GM19239 (cell line): ENCODE measurements around the gene CFHR1.

ENCODE experiments used
- DNase-seq: peaks from one replicate; pipeline ENCODE4 v3.0.0; 2011; ENCODE audit warnings: low spot score; ENCODE audit not compliant: insufficient read length
- FAIRE-seq: peaks from 2 replicates; lab custom pipeline; 2011; peaks lifted over from hg19 to GRCh38; lab: Jason Lieb, UNC

The CFHR1 gene

DNA sequence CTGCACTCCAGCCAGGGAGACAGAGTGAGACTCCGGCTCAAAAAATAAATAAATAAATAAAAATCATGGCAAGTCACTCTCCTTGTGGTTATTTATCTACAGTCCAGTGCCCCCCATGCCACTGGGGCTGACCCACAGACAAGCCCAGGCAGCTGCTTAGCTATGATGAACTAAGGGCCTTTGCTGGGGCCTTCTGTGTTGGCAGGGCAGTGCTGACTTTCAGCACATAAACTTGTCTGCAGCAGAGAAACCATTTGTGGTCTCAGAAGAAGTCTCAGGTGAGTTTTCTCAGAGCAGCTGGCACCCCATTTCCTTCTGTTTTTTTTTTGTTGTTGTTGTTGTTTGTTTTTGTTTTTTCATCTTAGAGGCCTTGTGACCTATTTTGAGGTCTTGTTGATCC, 47.4 kb downstream of the CFHR1 start:
- no peak for DNase-seq
- no peak for FAIRE-seq

DNA sequence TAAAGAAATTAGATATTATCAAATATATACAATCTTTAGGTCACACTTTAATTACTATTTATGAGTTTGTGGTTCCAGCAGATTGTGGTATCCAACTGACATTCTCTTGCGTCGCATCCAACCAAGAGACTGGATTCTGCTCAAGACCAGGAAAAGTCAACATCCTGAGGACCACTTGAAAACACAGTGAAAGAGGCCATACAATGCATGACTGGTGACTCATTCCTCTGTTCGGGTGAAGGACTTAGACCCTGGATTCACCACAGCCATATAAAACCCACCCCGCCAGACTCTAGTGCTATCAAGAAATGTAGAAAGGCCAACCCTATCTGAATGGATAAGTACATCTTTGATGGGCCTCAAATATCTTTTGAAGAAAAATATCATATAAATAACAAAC, 53.9 kb downstream of the CFHR1 start:
- DNase-seq (no peak), FAIRE-seq (no peak)

DNA sequence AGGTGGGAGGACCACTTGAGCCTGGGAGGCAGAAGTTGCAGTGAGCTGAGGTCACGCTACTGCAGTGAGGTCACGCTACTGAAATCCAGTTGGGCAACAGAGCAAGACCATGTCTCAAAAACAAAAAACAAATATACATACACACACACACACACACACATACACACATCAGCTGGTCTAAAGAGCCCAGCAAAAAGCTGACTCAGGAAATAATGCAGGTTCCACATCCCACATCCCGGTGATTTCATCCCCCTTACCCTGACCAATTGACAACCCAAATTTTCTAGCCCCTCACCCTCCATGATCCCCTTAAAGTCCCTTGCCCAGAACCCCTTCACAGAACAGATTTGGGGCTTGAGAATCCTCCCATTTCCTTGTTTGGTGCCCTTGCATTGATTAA, 56.4 kb downstream of the CFHR1 start:
- DNase-seq: no peak
- FAIRE-seq: no peak

DNA sequence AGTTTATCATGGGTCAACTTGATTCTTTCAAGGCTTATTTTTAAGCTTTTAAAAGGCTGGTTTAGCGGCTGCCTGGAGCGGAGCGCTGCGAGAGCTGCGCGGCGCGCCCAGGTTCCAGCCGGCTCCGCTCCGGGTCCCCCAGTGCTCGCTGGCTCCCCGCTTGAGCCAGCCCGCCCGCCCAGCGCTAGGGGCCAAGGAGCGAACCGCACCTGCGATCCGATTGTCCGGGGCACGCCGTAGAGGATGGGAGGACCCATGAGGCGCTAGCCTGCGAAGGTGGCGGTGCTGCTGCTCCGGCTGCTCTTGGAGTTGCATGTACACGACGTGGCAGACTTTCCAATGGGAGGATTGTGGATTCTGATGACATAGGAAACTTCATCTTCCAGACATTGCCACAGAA, 58.4 kb downstream of the CFHR1 start:
- no peak for FAIRE-seq
- no peak for DNase-seq
